A549 (cell line): Measurements from ENCODE around the gene CEP152. TPM values are rescaled to one million over a fixed set of nuclear protein-coding genes. Genes with fewer than 3 reads are reported as not detected.

Source experiments
- ATAC-seq, 2 experiments: fragments of 200-7000 bp in 1 of 2; fragments of >200 bp in 1 of 2; cut with Nextera tagmentation in 1 of 2; cut with Tn5 transposase in 1 of 2; 3 replicates each; pipeline versions ENCODE4 v1.8.0 to v1.9.1; 2018 to 2020; ENCODE audit warnings: mild to moderate bottlenecking in 1 of 2, moderate library complexity in 1 of 2
- CTCF ChIA-PET: fragments of 300-600 bp; sonication (Branson Sonifier 250); formaldehyde crosslinking; extraction: SDS; loops from one replicate; lab custom pipeline; 2021; ENCODE audit warnings: antibody characterized with exemption, inconsistent platforms; lab: Yijun Ruan, JAX
- POLR2A ChIA-PET: fragments of 350-600 bp; formaldehyde crosslinking; extraction: SDS; loops from one replicate; lab custom pipeline; 2021; ENCODE audit warnings: antibody characterized with exemption, inconsistent platforms; lab: Yijun Ruan, JAX
- DNase-seq, 2 experiments: peaks; one replicate each; pipeline versions ENCODE4 v3.0.0 to v3.0.0-alpha.2; 2011 to 2016; ENCODE audit warnings: low read depth in 1 of 2, low spot score in 1 of 2
- FAIRE-seq: peaks from 2 replicates; lab custom pipeline; 2011; peaks lifted over from hg19 to GRCh38; lab: Jason Lieb, UNC
- H3K27ac ChIP-seq, 2 experiments: fragments of >200 bp; sonication (Bioruptor Twin); formaldehyde crosslinking; 3 replicates each; pipeline ENCODE4 v1.5.1; 2016 to 2017
- H3K4me1 ChIP-seq: fragments of >200 bp; sonication (Bioruptor Twin); formaldehyde crosslinking; 3 replicates; pipeline ENCODE4 v1.6.1; 2016
- H3K4me2 ChIP-seq: fragments of >200 bp; sonication (Bioruptor Twin); formaldehyde crosslinking; 3 replicates; pipeline ENCODE4 v1.6.1; 2016
- H3K4me3 ChIP-seq: fragments of >200 bp; sonication (Bioruptor Twin); formaldehyde crosslinking; 3 replicates; pipeline ENCODE4 v1.5.1; 2016
- H3K9me3 ChIP-seq: fragments of >200 bp; sonication (Bioruptor Twin); formaldehyde crosslinking; 3 replicates; pipeline ENCODE4 v1.6.1; 2016
- CEBPB ChIP-seq, 2 experiments: fragments of >200 bp in 1 of 2; sonication (Bioruptor Twin) in 1 of 2; formaldehyde crosslinking in 1 of 2; IDR thresholded peaks; 2 replicates each; pipeline ENCODE4 v1.6.1; 2012 to 2016
- CHD4 ChIP-seq: fragments of 200-600 bp; sonication (generic); IDR thresholded peaks from 2 replicates; pipeline ENCODE4 v1.6.1; 2016; ENCODE audit warnings: antibody characterized with exemption, mild to moderate bottlenecking, borderline replicate concordance
- E2F6 ChIP-seq: IDR thresholded peaks from 2 replicates; pipeline ENCODE4 v1.6.1; 2012; ENCODE audit warnings: low read depth, borderline replicate concordance
- FOSB ChIP-seq: fragments of 250-450 bp; sonication (Bioruptor Pico); IDR thresholded peaks from 2 replicates; pipeline ENCODE4 v1.5.0; 2020; ENCODE audit warnings: mild to moderate bottlenecking, moderate library complexity
- HOXA7 ChIP-seq: fragments of 250-450 bp; sonication (Bioruptor Pico); IDR thresholded peaks from 2 replicates; pipeline ENCODE4 v1.5.0; 2020; ENCODE audit warnings: mild to moderate bottlenecking, moderate library complexity
- HOXB13 ChIP-seq: fragments of 250-450 bp; sonication (Bioruptor Pico); IDR thresholded peaks from 2 replicates; pipeline ENCODE4 v1.5.0; 2020; ENCODE audit warnings: low read depth, mild to moderate bottlenecking, moderate library complexity
- HOXB5 ChIP-seq: fragments of 250-450 bp; sonication (Bioruptor Pico); IDR thresholded peaks from 2 replicates; pipeline ENCODE4 v1.5.0; 2020; ENCODE audit warnings: mild to moderate bottlenecking, moderate library complexity
- KDM1A ChIP-seq: fragments of 200-600 bp; sonication (generic); IDR thresholded peaks from 2 replicates; pipeline ENCODE4 v1.6.1; 2016; ENCODE audit warnings: low read depth, mild to moderate bottlenecking
- MYC ChIP-seq: IDR thresholded peaks from 2 replicates; pipeline ENCODE4 v1.6.1; 2012; ENCODE audit warnings: mild to moderate bottlenecking, inconsistent platforms, low read length, improper control_type of control experiment, borderline replicate concordance
- PHF8 ChIP-seq: fragments of 200-600 bp; sonication (generic); IDR thresholded peaks from 2 replicates; pipeline ENCODE4 v1.6.1; 2016; ENCODE audit warnings: low read depth, mild to moderate bottlenecking, antibody characterized with exemption, moderate library complexity, borderline replicate concordance
- POLR2A ChIP-seq: IDR thresholded peaks from 2 replicates; pipeline ENCODE4 v1.6.1; 2012; ENCODE audit warnings: mild to moderate bottlenecking, low read length
- RCOR1 ChIP-seq: fragments of 150-350 bp; IDR thresholded peaks from 2 replicates; pipeline ENCODE4 v1.6.1; 2014; ENCODE audit warnings: antibody characterized with exemption, low read length, low read depth
- RFX5 ChIP-seq: fragments of 450-650 bp; IDR thresholded peaks from 2 replicates; pipeline ENCODE4 v1.7.1; 2014; ENCODE audit warnings: antibody characterized with exemption, mild to moderate bottlenecking, moderate library complexity
- SREBF2 ChIP-seq: fragments of 450-650 bp; IDR thresholded peaks from 2 replicates; pipeline ENCODE4 v1.6.1; 2014; ENCODE audit warnings: mild to moderate bottlenecking, moderate library complexity
- ZC3H11A ChIP-seq: fragments of 450-650 bp; IDR thresholded peaks from 2 replicates; pipeline ENCODE4 v1.6.1; 2014; ENCODE audit warnings: antibody characterized with exemption, mild to moderate bottlenecking
- WGBS: methylation state at CpG from one replicate; pipeline ENCODE4 v1.1.6; 2017; ENCODE audit errors: missing lambda C conversion rate; 5-methylcytosine and 5-hydroxymethylcytosine counted together
- polyA plus RNA-seq, 4 experiments: library from polyadenylated mRNA; depleted of rRNA in 3 of 4; stranded (reverse); fragments of >200 nt; fragmentation: RNase III in 1 of 4; extraction: RNeasy Plus Mini Kit Qiagen cat#74134 plus additional on column Dnase treatment in 1 of 4; gene quantifications; 2 replicates in 3 of 4; 3 replicates in 1 of 4; pipeline ENCODE4 v1.2.3, GENCODE V29; 2011 to 2017
- TF ChIP-seq, protein P1 (sequence below): fragments of >200 bp; sonication (Bioruptor Twin); formaldehyde crosslinking; IDR thresholded peaks from 2 replicates; pipeline ENCODE4 v1.6.1; 2016
- TF ChIP-seq, protein P2 (sequence below): fragments of 450-650 bp; IDR thresholded peaks from 2 replicates; pipeline ENCODE4 v1.6.1; 2014; ENCODE audit warnings: antibody characterized with exemption
- TF ChIP-seq, protein P3 (sequence below): fragments of 150-350 bp; IDR thresholded peaks from 2 replicates; pipeline ENCODE4 v1.6.1; 2014; ENCODE audit warnings: low read depth, mild to moderate bottlenecking, low read length
- TF ChIP-seq, protein P4 (sequence below): fragments of 200-600 bp; sonication (generic); IDR thresholded peaks from 2 replicates; pipeline ENCODE4 v1.6.1; 2016; ENCODE audit warnings: antibody characterized with exemption, mild to moderate bottlenecking, moderate library complexity
- TF ChIP-seq, protein P5 (sequence below): fragments of 250-450 bp; sonication (Bioruptor Pico); IDR thresholded peaks from 2 replicates; pipeline ENCODE4 v1.5.0; 2021; ENCODE audit warnings: mild to moderate bottlenecking, moderate library complexity, borderline replicate concordance

Gene CEP152
- polyA plus RNA-seq, 2 of the 4 experiments (the other 2 are of a cell fraction) = 3.9 to 4.3 TPM

DNA sequence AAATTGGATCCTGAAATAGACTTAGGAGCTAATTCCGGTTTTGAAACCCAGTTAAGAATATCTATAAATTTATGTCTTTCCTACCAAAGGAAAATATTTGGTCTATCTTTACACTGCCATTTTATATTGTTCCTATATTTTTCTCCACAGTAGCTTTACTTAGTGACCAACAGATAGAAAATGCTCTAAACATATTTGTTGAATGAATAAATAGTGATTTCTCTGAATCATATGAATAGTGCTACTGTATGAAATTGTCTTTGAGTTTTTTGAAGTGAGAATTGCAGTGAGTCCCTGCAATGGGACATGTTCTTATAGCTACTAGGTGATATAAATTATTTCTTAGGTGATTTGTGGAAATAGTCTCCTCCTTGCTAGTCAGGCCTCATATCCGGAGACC is 48.6 kb upstream of the CEP152 start:
- FAIRE-seq (no peak), ATAC-seq (no peak), DNase-seq (no peak)
- CTCF ChIA-PET = interaction anchor here (0.9 to 11.2 kb wide), 7 partner anchors 58 to 1144 kb away, joined by 3 to 144 read pairs (median 3); partner anchors contain the start of gene SHC4
- Histone ChIP-seq H3K9me3 (no peaks in the 10 kb centered on the region), H3K27ac (no peak overlapping the region), H3K4me2 (no peak overlapping the region), H3K4me3 (no peak overlapping the region), H3K4me1 (peaks cover 4% of the 10 kb centered on the region; the same call in 1 of the 3 replicates)
- POLR2A ChIA-PET = no interaction called here
- TF ChIP-seq HOXB13 (no peak), CEBPB (IDR thresholded peaks at IDR 0.05) (no peak), KDM1A (no peak), CHD4 (no peak), FOSB (CRISPR knock-in tag) (no peak), E2F6 (no peak), RFX5 (no peak), PHF8 (no peak), RCOR1 (no peak), SREBF2 (no peak), HOXB5 (CRISPR knock-in tag) (no peak), ZC3H11A (no peak), HOXA7 (CRISPR knock-in tag) (no peak), MYC (no peak), POLR2A (no peak)
- TF ChIP-seq, protein P1, sequence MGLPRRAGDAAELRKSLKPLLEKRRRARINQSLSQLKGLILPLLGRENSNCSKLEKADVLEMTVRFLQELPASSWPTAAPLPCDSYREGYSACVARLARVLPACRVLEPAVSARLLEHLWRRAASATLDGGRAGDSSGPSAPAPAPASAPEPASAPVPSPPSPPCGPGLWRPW = no peak
- TF ChIP-seq, protein P2, sequence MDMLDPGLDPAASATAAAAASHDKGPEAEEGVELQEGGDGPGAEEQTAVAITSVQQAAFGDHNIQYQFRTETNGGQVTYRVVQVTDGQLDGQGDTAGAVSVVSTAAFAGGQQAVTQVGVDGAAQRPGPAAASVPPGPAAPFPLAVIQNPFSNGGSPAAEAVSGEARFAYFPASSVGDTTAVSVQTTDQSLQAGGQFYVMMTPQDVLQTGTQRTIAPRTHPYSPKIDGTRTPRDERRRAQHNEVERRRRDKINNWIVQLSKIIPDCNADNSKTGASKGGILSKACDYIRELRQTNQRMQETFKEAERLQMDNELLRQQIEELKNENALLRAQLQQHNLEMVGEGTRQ = no peak
- TF ChIP-seq, protein P3, sequence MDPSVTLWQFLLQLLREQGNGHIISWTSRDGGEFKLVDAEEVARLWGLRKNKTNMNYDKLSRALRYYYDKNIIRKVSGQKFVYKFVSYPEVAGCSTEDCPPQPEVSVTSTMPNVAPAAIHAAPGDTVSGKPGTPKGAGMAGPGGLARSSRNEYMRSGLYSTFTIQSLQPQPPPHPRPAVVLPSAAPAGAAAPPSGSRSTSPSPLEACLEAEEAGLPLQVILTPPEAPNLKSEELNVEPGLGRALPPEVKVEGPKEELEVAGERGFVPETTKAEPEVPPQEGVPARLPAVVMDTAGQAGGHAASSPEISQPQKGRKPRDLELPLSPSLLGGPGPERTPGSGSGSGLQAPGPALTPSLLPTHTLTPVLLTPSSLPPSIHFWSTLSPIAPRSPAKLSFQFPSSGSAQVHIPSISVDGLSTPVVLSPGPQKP = no peak
- TF ChIP-seq, protein P4, sequence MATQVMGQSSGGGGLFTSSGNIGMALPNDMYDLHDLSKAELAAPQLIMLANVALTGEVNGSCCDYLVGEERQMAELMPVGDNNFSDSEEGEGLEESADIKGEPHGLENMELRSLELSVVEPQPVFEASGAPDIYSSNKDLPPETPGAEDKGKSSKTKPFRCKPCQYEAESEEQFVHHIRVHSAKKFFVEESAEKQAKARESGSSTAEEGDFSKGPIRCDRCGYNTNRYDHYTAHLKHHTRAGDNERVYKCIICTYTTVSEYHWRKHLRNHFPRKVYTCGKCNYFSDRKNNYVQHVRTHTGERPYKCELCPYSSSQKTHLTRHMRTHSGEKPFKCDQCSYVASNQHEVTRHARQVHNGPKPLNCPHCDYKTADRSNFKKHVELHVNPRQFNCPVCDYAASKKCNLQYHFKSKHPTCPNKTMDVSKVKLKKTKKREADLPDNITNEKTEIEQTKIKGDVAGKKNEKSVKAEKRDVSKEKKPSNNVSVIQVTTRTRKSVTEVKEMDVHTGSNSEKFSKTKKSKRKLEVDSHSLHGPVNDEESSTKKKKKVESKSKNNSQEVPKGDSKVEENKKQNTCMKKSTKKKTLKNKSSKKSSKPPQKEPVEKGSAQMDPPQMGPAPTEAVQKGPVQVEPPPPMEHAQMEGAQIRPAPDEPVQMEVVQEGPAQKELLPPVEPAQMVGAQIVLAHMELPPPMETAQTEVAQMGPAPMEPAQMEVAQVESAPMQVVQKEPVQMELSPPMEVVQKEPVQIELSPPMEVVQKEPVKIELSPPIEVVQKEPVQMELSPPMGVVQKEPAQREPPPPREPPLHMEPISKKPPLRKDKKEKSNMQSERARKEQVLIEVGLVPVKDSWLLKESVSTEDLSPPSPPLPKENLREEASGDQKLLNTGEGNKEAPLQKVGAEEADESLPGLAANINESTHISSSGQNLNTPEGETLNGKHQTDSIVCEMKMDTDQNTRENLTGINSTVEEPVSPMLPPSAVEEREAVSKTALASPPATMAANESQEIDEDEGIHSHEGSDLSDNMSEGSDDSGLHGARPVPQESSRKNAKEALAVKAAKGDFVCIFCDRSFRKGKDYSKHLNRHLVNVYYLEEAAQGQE = no peak
- TF ChIP-seq, protein P5, sequence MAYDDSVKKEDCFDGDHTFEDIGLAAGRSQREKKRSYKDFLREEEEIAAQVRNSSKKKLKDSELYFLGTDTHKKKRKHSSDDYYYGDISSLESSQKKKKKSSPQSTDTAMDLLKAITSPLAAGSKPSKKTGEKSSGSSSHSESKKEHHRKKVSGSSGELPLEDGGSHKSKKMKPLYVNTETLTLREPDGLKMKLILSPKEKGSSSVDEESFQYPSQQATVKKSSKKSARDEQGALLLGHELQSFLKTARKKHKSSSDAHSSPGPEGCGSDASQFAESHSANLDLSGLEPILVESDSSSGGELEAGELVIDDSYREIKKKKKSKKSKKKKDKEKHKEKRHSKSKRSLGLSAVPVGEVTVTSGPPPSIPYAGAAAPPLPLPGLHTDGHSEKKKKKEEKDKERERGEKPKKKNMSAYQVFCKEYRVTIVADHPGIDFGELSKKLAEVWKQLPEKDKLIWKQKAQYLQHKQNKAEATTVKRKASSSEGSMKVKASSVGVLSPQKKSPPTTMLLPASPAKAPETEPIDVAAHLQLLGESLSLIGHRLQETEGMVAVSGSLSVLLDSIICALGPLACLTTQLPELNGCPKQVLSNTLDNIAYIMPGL (CRISPR knock-in tag) = no peak
- 79% methylated on average over 2 of the region's 2 CpGs for WGBS
